GM21529 (cell line): ENCODE data around the gene GRIK4.

Experiments used
- ATAC-seq: cut with Tn5 transposase; IDR thresholded peaks from one replicate; pipeline ENCODE4 v1.9.1; 2021; ENCODE audit not compliant: unreplicated experiment

Gene GRIK4

DNA sequence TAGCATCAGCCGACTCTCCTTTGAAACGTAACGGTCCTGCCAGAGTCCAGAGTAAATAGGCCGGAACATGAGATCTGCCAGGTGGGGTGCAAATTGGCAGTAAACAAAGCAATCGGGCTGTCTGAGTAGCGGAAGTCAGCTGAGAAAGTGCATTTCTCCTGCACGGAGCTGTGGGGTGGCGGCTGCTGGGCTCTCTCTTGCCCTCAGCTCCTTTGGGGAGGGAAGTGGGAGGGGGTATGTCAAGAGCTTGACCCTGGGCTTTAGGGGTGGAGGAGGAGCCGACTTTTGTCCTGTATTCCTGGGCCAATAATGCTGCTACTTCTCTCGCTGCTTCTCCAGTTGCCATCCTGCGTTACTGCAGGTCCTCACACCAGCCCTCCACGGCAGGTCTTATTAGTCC, 11.6 kb downstream of the GRIK4 start:
- ATAC-seq, result no peak

DNA sequence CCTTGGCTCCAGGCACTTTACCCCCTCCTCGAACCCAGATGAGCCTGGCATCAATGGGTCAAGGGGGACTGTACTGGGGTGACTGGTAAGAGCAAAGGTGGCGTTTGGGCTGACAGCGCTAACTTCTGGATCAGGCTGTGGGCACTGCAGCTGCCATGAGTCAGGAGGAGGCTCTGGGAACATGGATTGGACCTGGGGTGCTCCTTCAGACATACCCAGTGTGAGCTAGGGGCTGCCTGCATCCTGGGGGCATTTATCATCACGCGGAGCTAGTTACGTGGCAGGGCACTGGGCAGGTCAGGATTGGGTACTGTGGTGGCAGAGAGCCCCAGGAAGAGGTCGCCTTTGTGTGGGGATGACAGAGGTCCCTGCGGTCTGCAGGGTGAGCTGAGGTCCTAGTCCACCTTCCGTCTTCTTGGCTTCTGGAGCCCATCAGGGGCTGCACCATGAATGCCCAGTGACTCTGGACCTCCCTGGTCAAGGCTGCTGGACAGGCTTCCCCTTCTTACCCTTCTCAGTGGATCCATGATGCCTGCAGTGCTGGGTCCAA, 13.1 kb downstream of the GRIK4 start:
- no peak for ATAC-seq

DNA sequence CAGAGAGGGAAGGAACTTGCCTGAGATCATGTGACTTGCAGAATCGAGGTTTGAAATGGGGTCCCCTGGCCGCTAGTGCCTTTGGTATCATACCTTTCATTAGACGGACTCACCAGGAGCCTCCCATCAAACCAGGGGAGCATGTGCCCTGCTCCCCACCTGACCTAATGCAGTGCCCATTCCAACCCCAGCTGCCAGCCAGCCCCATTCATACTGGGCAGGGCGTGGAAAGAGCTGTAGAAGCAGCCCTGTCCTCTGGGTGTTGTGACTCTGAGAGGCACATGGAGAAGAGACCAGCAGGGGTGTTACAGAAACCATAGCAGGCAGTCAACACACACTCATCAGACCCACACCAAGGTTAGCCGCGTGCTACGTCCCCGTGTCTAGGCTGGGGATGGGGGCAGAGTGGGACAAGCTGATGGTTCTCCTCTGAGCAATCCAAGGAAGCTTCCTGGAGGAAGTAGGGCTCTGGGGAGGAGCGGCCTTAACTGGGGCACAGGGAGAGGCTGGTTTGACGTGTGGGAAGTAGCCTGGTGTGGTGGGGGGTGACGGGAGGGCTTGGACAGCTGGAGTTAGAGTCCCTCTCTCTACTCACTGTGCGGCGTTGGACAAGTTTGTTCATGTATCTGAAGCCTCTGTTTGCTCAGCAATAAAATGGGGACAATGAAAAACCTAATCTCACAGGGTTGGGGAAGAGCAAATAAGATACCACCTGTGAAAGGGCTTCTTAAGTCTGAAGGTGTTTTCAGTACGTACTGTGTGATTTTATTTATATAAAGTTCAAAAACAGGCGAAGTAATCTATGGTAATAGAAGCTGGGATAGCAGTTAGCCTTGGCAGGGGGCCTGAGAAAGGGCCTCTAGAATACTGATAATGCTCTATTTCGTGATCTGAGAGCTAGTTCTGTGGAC, 14.0 kb downstream of the GRIK4 start:
- no peak for ATAC-seq

DNA sequence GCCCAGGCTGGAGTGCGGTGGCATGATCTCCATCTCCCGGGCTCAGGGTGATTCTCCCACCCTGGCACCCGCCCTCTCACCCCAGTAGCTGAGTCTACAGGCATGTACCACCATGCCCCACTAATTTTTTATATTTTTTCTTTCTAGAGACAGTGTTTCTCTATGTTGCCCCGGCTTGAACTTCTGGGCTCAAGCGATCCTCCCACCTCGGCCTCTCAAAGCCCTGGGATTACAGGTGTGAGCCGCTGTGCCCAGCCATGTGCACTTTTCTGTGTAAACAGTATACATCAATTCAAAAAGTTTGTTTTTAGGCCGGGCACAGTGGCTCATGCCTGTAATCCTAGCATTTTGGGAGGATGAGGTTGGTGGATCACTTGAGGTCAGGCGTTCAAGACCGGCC, 14.7 kb downstream of the GRIK4 start:
- no peak for ATAC-seq

DNA sequence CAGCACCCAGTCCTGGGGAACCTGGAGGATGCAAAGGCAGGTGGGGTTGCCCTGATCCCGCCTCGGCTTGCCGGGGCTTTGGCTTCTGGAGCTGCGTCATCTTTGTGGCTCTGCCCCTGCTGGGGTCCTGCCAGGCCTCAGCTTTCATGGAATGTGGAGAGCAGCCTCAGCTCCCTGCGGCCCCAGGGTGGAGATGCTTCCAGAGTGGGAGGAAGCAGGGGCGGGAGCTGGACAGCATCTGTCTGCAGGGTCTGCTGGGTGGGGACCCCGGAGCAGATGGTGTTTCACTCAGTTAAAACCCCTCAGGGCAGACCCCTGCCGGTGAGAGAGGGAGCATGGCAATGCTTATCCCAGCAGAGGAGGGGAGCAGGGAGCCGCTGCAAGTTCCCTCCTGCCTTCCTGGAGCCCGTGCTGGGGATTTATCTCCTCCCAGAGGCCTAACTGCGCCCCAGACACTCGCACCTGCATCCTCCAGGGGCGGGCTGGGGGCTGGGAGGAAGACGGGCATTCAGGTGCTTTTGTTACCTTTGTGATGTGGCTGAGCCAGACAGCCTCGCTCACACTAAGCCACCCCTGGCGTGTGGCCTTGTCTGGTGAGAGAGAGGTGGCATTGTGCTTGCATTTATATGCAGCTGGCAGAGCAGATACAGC, 15.7 kb downstream of the GRIK4 start:
- ATAC-seq, result no peak

DNA sequence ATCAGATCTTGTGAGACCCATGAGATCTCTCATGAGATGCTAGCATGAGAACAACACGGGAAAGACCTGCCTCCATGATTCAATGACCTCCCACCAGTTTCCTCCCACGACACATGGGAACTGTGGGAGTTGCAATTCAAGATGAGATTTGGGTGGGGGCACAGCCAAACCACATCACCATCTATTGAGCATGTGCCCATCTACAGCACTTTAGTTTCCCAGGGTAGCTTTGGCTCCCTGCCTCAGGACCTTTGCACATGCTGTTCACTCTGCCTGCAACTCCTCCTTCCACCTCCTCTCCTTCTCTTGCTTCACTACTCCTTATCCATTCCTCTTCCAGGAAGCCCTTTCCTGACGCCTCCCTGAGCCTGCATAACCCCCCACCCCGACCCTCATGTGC, 17.2 kb downstream of the GRIK4 start:
- no peak for ATAC-seq

DNA sequence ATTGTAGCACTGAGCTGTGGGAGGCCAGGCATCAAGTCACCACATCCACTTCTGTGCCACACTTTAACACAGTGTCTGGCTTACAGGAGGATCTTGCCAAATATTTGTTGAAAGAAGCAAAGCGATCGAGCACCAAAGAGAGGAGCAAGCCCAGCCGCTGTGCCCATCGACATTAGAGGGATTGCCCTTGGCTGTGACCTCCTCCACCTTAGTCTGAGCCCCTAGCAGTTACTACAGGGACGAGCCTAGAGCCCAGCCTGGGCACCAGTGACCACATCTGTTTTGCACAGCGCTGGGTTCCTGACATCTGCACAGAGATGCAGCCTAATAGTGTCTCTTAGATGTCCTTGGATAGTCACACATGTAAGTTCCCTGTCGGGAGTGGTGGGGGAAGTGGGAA, 17.7 kb downstream of the GRIK4 start:
- ATAC-seq, result no peak

DNA sequence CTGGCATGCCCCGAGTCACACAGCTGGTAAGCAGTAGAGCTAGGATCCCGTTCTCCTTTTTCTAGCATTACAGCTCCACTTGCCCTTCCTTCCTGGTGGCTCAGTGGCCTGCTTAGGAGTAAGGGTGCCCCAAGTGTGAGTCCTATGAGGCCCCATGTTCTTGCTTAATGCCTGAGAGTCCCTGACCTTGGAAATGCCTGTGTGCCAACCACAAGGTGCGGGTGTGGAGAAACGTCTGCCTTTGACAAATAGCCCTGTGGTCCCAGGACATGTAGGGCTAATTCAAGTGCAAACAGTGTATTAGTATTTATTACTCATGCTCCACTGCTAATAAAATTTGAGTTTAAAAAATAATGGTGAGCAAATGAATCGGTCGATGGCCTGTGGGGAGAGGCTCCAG, 18.4 kb downstream of the GRIK4 start:
- no peak for ATAC-seq

DNA sequence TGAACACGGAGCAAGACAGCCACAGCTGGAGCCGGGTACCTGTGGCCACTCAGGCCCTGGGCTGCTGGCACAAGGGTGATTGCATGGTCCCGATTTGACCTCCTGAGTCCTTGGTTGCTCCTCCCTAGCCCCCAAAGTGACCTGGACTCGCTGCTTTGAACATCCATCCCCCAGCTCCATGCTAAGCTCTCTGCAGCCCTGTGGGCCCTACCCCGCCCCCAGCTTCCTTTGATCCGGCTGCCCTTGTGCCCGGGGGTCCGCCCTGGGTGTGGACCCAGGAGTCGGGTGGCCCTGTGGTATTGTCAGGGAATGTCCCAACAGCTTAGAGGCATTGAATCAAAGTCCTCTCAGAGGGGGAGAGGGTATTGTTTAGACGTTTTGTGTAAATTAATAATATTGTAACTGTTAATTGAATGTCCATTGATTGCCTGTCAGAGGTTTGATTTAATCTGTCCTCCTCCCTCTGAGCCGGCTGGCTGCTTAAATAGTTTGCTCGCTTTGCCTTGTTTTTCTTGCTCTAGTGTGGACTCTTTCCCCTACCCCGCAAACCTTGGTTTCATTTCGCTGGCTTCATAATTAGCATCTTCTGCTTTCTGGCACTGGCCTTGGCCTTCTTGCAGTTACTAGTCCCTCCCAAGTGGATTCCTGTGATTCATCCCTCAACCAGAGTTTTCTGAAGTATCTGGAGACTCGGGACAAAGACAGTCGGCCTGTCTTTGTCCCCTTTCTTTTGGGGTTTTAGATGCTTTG, 20.7 kb downstream of the GRIK4 start:
- ATAC-seq, result no peak

DNA sequence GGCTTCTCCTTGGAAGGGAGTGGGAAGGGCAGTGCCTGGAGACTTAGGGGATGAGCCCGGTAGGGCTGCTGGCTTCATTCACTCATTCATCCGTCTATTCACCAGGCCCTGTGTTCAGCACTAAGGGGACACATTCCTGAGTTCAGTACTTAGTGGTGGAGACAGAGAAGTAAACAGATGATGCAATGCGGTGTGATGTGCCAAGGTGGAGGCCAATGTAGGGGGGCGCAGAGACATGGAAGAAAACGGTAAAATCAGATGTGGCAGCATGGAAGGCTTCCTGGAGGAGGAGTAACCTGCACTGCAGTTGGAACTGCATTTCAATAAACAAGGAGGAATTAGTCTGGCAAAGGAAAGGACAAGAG, 21.3 kb downstream of the GRIK4 start:
- no peak for ATAC-seq

DNA sequence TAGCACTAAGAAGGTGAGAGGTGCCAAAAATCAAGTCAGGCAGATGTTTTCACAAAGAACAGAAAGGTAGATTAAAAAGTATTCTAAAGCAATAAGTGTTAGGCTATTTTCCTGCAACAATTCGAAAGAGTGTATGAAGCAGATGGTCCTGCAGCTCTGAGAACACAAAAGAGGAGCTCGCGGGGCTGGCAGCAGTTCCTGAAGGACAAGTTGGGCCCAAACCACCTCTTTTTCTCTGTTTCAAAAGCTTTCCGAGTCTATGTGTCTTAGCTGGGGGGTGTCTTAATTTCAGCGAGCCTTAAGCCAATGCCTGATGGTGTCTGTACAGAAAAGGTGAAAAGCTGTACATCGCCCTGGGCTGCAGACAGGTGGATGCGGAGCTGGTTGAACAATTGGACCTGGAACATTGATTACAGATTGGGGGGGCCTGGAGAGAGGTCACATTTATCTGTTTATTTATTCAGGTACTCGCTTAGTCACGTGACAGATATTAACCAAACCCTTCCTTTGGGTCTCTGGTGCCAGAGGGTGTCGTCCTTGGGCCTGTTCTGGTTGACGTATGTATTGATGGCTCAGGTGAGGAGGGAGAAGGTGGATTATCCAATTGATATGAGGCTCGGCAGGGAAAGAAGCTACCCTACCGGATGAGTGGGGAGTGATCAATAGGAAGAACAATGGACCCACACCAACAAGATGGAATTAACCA, 24.7 kb downstream of the GRIK4 start:
- ATAC-seq, result no peak

DNA sequence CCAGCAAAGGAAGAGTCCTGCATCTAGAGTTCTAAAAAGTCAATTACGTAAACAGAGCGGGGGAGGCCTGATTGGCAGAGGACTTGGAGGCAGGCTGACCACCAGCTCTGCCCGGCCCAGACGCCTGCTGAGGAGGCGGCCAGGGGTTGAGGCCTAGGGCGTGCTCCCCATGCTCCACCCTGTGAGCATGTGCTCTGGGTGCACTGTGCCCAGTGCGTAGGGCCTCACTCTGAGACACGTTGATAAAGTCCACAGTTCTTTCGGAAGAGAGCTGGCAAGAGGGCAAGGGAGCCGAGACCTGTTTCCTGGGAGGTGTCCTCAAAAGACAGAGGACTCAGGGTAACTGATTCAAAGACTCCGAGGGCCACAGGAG, 25.2 kb downstream of the GRIK4 start:
- no peak for ATAC-seq

DNA sequence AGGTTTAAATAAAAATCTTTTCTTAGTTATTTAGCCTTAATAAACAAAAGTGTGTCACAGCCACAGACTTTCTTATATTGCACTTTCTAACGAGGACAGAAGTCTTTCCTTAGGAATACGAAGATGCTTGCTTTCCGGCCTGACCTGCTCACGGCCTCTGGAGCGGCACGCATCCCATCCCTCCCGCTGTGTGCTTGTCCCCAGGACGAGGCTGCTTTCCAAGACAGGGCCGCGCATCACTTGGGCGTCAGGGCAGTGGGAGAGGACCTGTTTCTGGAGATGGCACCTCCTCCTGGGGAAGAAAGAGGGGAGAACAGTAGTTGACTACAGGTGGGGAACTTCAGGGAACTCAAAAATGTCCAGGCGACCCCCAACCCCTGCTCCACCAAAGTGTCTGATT, 26.4 kb downstream of the GRIK4 start:
- no peak for ATAC-seq

DNA sequence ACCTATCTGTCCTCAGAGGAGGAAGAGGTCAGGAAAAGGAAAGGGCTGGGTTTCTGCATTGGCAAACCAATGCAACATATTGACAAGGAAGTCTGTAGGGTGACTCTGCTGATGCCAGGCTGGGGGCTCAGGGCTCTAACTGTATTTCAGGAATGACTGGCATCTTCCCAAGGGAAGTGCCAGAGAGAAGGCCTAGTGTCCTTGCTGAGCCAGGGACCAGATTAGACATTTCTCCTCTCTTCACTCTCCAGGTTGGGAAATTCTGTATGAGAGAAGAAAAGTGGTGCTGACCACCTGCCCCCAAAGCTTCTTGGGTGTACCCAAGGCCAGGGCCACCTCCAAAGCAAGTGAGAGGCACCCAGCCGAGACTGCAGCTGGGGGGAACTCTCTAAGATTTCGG, 27.2 kb downstream of the GRIK4 start:
- ATAC-seq, result no peak

DNA sequence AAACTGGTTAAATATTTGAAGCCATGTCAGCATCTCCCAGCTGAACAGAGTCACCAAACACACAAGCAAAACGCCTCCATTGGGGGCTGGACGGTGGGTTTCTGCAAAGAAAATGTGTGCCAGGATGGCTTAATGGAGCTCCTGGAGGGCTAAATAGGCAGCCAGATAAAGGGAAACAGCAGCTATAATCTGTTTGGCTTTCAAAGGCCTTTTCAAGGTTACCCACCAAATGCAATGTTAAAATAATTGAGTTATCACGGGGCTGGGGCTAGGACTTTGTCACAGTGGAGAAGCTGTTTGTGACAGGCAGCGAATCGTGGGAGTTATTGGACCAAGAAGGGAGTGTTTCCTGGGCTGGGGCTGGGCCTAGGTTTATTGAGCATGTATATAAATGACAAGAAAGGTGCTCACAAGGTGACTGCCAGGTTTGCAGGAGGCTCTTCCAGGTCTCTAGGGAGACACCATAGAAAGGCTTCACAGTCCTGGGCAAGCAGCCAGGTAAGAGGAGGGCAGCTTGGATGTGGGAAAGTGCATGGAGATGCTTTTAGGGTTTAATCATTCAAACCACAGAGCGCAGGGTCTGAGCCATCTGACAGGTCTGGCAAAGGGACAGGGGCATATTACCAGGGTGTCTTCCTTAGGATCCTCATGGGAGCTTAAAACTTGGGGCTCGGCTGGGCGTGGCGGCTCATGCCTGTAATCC, 28.3 kb downstream of the GRIK4 start:
- no peak for ATAC-seq

DNA sequence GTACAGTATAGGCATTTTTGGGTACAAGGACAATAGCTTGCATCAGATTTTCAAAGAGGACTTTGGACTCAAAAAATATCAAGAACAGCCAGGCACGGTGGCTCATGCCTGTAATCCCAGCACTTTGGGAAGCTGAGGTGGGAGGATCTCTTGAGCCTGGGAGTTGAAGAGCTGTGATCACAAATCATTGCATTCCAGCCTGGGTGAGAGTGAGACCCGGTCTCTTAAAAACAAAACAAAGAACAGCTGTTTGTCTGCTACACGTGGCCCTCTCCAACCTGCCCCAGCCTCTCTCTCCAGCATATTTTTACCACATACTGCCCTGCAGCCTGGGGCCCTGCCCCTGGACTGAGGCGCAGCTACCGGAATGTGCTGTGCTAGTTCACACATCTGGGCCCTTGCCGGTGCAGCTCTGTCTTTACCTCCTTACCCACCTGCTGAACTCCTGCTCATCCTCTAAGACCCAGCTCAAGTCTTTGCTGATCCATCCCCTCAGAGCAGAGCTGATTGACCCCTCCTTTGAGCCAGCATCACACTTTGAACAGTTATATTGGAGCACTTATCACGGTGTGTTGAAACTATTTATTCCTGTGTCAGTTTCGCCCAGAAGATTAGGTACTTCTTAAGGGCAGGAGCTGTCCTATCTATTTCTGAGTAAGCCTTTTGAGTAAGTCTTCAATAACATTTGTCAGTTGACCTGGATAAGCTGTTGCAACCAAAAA, 29.4 kb downstream of the GRIK4 start:
- ATAC-seq, result no peak

DNA sequence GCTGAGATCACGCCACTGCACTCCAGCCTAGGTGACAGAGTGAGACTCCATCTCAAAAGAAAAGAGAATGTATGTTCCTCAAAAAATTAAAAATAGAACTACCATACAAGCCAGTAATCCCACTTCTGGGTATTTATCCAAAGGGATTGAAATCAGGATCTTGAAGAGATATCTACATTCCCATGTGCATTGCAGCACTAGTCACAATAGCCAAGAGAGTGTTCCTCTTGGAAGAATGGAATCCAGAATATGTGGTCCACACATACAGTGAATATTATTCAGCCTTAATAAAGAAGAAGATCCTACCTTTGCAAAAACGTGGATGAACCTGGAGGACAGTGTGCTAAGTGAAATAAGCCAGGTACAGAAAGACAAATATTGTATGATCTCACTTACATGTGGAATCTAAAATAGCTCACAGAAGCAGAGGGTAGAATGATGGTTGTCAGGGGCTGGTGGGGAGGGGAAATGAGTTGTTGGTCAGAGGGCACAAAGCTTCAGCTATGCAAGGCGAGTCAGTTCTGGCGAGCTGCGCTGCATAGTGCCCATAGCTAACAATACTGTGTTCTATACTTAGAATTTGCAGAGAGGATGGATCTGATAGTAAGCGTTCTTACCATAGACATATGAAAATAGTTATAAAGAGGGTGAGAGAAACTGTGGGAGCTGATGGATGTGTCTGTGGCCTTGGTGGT, 32.1 kb downstream of the GRIK4 start:
- no peak for ATAC-seq

DNA sequence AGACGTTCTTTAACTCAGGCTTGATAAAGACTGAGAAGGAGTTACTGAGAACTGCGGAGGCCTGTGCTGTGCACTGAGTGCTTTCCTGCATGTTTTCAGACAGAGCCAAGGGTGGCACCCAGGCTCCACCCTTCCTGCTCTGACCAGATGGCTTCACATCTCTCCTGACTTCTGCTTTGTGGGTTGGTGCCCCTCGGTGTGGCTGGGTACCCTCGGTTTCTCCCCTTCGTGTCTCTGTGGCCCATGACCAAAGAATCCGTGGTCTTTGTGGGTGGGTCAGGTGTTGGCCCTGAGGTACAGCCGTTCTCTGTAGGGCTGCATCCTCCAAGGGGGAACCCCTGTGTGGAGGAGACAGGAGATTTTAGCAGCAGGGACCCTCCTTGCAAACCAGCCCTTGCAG, 34.3 kb downstream of the GRIK4 start:
- no peak for ATAC-seq
